HG03442 (cell line): ENCODE data around the gene FGF4.
"Not testable (repeated sequence)": the region's sequence is repeated elsewhere in the genome, so short reads cannot be mapped to it uniquely, and the experiment has no call there.

ENCODE experiments used
- ATAC-seq: cut with Tn5 transposase; IDR thresholded peaks from one replicate; pipeline ENCODE4 v1.9.1; 2021; ENCODE audit warnings: mild to moderate bottlenecking, moderate library complexity; ENCODE audit not compliant: unreplicated experiment

FGF4 gene

DNA sequence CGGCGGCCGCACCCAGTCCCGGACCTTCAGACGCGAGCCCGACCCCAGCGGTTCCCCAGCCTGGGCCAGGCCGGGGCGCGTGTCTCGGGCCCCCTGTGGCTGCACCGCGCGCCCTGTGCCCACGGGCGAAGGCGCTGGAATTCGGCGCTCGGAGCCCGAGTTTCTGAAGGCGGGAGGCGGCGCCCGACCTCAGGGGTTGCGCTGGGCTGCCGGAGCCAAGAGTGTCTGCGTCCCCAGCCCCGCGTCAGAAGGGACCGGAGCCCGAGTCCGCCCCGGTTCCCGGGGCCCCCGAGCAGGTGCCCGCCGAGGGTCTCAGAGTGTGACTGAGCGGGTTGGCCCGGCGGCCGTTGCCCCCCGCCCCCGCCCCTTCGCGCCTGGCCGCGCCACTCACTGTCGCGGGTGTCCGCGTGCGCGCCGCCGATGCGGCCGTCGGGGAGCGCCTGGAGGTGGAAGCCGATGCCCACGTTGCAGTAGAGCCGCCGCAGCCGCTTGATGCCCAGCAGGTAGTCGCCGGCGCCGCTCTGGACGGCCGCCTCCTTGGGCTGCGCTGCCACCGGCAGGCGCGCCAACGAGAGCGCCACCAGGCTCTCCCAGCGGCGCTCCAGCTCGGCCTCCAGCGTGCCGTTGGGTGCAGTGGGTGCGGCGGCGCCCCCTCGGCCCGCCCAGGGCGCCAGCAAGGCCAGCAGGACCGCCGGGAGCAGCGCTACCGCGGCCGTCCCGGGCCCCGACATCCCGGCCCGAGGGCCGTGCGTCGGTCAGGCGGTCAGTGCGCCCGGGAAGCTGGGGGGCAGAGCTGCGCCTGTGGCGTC is 583 bp downstream of the FGF4 start:
- ATAC-seq = no peak

DNA sequence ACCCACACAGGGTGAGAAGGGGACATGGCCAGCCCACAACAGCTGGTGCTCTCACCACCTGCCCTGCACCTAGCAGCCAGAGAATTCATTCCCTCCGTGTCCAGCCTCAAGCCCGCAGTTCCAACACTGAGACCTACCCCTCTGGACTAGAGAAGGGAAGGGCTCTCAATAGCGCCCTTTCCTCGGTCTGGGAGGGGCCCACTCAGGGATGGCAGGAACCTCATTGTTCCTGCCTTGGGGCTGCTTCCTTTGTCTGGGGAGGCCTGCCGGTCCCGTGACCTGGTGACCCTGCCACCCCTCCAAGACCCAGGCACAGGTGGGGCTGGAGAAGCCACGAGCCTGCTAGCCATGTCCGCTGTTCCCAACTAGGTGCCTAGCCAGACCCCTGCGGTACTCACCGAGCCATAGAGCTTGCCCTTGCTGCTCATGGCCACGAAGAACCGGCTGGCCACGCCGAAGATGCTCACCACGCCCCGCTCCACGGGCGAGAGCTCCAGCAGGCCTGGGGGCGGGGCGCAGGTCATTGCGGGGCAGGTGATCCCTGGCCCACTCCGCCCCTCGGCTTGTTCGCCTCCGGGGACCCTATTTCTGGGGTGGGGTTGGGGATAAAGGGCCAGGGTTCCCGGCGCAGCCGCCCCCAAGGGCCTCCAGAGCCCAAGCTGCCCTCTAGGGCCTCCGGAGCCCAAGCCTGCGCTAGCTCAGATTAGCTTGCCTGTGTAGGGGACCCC is 1.4 kb downstream of the FGF4 start:
- ATAC-seq = no peak

DNA sequence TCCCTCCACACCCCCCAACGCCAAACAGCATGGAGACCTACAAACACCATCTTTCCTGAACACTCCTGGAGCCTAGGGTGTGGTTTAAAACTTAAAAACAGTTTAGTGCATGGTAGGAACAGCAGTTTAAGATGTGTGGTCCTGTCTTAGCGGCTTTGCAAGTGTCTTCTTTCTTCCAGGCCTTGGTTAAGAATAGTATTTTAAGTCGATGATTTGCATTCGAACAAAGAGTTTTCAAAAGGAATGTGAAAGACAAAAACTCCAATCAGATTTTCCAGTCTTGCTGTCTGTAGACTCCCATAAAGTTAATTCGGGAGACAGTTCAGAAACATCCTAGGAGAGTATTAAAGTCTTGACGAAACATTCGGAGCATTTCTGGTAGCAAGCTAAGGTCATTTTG is 3.7 kb downstream of the FGF4 start:
- ATAC-seq = no peak

DNA sequence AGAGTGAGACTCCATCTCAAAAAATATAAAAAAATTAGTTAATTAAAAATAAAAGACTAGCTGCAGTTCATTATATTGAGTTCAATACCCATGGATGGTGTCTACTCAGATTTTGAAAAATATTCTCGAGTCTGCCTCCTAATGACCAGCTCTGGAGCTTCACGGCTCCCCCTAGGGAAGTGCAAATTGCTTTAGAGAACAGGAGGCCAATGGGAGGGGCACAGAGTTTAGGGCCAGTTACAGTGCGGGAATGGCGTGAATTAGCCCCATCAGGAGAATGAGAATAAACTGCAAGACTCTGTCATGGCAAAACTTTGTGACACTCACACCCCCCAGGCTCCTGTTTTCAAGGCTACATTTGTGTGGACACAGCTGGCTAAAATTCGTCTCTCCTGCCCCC is 4.6 kb downstream of the FGF4 start:
- ATAC-seq = no peak

DNA sequence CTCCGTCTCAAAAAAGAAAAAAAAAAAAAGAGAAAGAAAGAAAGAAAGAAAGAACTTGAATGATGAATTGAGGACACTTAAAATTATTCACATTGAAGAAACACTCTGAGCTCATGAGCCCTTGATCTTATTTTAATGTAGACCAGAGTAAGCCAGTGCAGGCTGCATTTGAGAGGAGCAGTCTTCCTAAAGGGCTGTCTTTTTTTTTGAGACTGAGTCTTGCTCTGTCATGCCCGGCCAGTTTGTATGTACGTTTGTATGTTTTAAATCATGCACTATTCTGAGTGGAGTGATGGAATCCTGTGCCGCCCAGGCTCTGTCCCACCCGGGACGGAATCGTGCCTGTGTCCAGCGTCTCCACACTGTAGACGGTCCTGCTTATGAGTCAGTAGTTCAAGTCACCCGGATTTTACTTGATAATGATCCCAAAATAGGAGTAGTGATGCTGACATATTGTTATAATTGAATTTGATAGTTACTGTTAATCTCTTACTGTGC is 9.6 kb downstream of the FGF4 start:
- ATAC-seq = no peak

DNA sequence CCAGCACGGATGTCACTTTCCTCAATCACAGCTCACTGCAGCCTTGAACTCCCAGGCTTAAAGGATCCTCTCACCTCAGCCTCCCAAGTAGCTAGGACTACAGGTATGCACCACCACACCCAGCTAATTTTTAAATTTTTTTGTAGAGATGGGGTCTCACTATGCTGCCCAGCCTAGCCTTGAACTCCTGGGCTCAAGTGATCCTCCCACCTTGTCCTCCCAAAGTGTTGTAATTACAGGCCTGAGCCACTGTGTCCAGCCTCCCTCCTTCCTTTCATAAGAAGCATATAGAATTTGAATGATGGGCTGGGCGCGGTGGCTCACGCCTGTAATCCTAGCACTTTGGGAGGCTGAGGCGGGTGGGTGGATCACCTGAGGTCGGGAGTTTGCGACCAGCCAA is 10.2 kb downstream of the FGF4 start:
- not testable (repeated sequence) for ATAC-seq

DNA sequence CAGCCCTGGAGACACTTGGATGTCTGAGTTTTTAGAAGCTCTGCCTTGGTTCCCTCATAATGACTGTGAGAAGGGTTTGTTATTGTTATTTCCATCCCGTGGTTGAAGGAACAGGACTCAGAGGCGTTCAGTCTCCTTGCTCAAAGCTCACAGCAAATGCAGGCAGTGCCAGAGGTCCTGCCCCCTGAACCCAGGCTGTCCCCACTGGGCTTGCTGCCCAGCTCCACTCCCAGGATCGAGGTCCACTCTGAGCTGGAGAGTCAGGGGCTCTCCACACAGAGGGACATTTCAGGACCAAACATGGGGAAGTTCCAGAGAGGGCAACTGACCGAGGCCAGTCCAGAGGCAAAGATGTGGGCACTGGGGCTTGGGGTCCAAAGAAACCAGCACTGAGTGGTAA is 14.8 kb downstream of the FGF4 start:
- ATAC-seq = no peak

DNA sequence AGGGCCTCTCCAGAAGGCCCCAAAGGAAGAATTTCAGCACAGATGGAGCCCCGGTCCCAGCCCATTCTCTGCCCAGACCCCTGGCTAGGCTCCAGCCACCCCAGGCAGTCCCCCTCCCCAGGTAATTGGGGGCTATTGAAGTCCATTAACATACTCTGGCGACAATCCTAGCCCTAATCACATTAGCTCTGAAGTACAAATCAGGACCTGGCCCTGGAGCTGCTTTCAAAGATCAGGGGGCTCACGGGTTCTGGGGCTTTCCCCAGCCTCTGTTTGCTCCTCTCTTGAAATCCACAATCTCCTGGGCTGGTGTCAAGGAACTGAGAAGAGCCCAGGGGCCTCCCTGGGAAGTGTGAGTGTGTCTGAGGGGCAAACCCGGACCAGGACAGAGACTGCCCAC is 22.3 kb downstream of the FGF4 start:
- no peak for ATAC-seq

DNA sequence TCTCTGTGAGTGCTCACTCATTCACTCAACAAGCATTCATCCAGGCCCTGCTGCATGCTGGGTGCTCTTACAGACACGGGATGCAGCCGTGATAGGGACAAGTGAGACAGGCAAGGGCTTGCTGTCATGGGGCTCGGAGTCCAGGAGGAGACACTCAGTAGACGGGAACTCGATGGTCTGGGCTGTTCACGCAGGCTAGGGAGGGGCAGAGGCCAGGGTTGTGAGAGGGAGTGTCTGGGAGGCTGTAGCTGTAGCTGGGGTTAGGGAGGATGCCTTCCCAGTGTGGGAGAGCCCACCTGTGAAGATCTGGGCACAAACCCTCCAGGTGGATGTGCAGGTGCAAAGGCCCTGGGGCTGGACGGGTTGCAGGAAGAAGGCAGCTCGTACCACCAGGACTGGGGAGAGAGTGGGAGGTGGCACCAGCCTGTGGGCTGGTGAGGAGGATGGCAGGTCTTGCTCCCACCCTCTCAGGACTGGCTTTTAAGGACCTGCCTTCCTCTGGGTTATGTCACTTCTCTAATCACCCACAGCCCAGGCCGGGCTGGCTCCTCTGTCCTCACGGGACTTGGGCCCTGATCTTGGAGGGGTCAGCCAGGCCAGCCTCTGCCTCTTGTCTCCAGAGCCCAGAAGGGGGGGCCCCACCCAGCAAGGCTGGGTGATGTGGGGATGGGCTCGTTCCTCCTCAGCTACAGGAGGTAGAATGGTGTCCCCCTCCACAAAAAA is 24.1 kb downstream of the FGF4 start:
- ATAC-seq = no peak

DNA sequence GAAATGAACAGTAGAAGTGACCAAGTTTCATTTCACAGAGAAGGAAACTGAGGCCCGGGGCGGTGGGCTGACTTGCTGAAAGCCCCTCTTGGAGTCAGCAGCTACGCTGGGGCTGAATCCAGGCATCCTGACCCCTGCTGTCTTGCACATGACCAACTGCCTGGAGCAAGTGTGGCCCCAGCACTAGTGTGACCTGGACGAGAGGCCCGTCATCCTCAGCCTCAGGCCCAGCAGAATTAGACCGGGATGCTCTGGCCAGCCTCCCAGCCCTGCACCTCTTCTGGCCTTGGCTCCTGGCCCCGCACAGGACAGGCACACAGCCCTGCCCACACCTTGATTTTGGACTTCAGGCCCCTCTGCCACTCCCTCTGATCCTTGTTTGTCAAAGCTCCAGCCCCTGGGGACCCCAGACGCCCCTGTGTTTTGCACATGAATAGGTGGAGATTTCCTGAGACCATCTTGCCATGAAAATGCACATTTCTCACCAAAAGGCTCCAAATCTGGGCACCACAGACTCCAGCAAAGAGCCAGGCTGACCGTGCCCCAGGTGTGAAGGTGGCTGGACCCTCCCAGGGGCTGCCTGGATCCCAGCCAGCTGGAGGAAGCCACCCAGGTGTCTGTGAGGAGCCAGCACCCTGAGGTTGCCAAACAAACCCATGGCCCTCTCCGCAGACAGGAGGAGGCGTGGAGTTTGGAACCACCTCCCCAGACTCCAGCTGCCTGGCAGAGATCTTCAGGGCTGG is 24.9 kb downstream of the FGF4 start:
- ATAC-seq = no peak

DNA sequence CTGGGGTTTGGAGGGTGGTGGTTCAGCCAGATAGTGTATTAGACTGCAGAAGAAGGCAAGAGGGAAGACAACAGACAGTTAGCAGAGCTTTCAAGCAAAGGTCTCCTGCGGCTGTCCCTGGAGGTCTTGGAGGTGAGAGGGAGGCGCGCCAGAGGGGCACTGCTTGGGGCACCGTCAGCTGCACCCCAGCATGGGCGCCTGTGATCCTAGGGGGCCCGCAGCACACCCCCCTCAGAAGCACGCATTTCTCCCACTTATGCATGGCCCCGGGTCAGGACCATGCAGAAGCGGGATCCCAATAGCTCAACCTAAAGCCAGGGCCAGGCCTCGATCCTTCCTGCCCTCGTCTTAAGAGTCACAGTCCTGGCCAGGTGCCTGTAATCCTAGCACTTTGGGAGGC is 26.5 kb downstream of the FGF4 start:
- no peak for ATAC-seq

DNA sequence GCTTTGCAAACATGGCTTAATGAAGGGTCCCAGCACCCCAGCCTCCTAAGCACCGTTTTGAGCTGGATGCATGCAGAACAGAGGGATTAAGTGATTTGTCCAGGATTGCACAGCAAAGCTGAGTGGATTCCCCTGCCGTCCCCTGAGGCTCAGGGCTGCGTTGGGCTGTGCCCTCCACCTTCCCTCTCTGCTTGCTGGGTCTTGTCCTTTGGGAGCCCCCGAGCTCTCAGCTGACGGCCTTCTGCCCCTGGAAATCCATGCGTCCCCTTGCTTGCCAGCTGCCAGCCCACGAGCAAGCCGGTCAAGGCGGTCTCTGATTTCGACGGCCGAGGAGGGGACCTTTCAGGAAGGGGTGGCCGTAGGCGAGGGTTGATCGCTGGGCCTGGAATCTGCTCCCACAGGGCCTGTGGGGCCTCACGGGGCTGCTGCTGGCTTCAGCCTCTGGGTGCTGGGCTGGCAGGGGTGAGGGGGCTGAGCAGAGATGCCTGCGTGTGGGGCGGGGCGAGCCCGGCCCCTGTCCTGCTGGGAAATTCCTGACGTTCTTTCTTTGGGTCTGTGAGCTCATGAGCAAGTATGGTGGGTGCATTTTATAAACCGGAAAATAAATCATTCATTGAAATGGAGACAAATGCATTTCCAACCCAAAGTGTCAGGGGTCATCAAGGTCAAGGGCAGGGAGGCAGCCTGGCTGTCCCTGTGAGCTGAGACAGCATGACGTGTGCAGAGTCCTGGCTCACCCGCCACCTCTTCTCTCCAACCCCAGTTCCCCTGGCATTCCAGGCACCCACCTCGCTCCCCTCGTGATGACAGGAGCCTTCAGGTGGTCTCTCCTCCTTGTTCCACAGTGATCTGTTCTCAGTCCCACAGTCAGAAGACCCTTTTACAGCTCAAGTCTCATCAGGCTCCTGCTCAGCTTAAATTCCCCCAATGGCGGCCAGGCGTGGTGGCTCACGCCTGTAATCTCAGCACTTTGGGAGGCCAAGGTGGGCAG is 28.1 kb downstream of the FGF4 start:
- ATAC-seq = no peak

DNA sequence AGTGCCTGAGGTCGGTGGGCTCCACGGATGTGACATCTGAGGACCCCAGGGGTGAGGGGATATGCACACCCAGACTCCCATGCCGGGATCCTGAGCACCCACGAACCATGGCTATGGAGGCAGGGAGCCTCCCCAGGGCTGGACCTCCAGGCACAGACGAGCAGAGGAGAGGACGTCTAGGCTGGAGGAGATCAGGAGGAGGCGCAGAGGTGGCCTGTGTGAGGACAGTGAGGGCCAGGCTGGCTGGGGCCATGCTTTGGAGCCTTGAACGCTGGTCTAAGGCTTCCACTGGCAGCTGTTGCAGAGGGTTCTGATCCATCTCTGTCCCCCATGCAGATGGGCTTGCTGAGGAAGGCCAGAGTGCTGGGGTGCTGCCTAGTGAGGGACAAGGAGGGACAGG is 29.0 kb downstream of the FGF4 start:
- ATAC-seq = no peak

DNA sequence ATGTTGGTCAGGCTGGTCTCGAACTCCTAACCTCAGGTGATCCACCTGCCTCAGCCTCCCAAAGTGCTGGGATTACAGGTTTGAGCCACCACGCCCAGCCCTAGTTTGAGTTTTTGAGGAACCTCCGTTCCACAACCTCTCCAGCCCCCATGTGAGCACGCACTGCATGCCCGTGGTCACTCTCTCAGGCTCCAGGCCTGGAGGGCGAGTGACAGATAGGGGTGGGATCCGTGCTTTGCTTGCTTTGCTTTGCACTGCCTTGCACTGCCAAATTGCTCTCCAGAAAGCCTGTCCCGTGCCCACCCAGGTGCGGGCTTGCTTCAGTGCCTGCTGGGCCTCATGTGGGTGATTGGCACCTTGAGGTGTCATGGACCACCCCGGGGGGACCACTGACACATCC is 29.9 kb downstream of the FGF4 start:
- ATAC-seq = no peak

DNA sequence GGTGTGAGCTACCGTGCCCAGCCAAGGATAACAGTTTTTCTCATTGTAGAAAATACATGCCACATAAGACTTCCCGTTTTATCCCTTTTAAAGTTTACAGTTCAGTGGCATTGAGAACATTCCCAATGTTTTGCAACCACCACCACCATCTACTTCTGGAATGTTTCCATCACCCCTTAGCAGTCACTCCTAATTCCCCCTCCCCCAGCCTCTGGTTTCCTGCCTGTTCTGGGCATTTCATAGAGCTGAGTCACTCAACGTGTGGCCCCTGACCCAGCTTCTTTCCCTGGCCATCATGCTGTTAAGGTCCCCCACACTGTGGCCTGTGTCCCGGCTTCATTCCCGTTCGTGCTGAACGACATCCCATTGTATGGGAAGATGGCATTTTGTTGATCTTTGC is 30.7 kb downstream of the FGF4 start:
- no peak for ATAC-seq

DNA sequence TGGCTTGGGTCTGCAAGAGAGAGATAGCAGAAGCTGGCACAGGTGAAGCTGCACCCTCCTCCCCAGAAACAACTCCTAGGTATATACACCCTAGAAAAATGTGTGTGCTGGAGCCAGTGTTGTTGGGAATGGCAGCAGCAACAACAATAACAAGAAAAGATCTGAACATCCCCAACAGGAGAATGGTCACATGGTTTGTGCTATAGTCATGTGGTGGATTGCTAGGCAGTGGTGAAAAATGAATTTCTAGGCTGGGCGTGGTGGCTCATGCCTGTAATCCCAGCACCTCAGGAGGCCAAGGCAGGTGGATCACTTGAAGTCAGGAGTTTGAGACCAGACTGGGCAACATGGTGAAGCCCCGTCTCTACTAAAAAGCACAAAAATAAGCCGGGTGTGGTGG is 40.3 kb downstream of the FGF4 start:
- ATAC-seq = no peak

DNA sequence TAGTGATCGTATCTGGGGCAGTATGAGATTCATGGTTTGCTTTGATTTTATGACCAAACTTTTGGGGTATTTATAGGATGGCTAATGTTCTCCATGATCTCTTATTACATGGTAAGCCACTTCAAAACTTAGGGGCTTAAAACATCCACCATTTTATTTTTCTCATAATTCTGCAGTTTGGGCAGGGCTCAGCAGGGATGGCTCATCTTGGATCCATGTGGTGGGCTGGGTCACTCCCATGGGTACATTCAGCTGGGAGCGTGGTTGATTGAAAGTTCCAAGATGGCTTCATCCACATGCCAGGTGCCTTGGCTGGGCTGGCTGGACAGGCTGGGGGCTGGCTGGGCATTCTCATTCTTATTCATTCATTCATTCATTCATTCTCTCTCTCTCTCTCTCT is 40.8 kb downstream of the FGF4 start:
- ATAC-seq = no peak

DNA sequence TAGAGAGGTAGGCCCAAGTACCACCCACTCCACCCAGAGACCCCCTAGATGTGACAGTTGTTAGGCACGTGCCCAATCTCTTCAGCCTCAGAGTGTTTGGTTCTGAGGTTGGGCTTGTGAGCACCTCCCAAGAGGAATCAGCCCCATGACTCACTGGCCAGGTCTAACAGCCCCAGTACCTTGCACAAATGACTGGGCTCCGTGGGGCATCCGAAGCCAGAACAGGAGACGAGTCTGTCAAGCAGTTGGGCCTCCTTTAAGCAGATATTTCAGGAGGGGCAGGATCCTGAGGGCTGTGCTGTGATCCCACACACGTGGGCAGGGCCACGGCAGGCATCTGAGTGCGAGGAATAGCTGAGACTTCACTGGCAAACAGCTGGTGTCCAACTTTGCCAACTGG is 42.2 kb downstream of the FGF4 start:
- no peak for ATAC-seq

DNA sequence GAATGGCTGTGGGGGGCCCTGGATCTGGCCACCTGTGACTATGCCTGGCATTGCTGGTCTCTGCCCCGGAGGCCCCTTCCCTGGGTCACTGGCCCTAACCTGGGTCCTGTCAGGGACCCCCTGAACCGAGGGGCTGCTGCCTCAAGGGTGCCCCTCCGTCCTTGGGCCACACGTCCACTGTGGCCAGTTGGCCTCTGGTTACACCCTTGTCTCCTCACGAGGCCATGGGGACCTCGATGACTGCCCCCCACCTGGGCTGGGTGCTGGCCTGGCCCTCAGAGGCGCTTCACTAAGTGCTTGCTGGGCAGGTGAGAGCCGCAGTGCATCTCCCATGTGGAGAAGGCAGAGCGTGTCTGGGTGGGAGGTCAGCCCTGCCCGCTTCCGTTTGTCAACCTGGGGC is 44.0 kb downstream of the FGF4 start:
- no peak for ATAC-seq

DNA sequence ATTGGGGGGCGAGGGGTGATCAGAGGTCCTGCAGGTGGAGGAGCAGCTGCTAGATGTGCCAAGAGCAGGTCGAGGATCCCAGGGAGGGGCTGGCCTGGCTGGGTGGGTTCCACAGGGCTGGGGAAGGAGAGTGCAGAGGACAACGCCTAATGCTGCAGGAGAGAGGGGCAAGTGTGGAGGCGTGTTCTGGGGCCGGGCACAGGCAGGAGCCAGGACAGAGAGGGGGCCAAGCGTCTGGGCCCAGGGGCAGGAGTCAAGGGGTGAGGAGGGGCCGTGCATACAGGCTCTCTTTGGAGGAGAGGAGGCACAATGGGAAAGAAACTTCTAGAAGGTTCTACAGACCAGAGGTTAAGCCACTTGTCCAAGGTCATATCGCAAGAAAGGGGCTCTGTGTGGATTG is 44.6 kb downstream of the FGF4 start:
- ATAC-seq = no peak
